HG02870 (cell line): ENCODE data around the gene CEACAM16.

ENCODE experiments used
- ATAC-seq: cut with Tn5 transposase; IDR thresholded peaks from one replicate; pipeline ENCODE4 v1.9.1; 2021; ENCODE audit warnings: mild to moderate bottlenecking, moderate library complexity; ENCODE audit not compliant: unreplicated experiment

CEACAM16 gene

DNA sequence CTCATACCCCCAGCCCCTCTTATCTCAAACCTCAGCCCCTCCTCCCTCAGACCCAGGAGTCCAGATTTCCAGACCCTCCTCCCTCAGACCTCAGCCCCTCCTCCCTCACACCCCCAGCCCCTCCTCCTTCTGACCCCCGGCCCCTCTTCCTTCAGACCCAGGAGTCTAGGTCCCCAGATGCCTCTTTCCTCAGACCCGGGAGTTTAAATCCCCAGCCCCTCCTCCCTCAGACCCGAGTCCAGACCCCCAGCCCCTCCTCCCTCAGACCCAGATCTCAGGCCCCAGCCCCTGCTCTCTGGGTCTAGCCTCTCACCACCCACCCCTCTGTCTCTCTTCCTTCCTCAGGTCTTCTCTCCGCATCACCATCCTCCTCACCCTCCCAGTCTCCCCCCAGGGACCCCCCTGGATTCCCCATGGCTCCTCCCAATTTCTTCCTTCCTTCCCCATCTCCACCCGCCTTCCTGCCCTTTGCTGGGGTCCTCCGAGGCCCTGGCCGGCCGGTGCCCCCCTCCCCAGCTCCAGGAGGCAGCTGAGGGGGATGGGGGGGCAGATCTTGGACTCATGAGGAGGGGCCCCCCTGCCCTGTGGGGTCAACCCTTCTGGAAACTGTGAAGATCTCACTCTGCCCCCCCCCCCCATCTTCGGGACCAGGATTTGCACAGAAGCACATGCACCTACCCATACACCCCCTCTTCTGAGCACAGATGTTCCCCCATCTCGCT lies 60.3 kb downstream of the CEACAM16 start:
- ATAC-seq: no peak
